GM19351 (cell line): ENCODE measurements around the gene DNMBP.
"Not testable (repeated sequence)": the region's sequence is repeated elsewhere in the genome, so short reads cannot be mapped to it uniquely, and the experiment has no call there.

Source experiments
- ATAC-seq: cut with Tn5 transposase; IDR thresholded peaks from one replicate; pipeline ENCODE4 v1.9.1; 2021; ENCODE audit warnings: mild to moderate bottlenecking, moderate library complexity; ENCODE audit not compliant: unreplicated experiment

The DNMBP gene

DNA sequence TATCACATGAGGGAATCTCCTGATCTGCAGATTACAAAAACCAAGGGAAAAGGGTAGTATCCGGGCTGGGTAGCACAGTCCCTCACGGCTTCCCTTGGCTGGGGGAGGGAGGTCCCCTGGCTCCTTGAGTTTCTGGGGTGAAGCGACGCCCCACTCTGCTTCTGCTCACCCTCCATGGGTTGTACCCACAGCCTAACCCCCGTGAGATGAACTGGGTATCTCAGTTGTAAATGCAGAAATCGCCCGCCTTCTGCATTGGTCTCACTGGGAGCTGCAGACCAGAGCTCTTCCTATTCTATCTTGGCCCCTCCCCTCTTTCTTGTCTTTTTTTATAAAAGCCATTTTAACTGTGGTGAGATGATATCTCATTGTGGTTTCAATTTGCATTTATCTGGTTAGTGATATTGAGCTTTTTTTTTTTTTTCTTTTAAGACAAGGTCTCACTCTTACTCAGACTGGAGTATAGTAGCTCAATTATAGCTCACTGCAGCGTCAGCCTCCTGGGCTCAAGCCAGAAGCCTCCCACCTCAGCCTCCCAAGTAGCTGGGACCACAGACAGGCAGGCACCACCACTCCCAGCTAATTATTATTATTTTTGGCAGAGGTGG is 139.5 kb downstream of the DNMBP start:
- ATAC-seq: peak; percentile 68

DNA sequence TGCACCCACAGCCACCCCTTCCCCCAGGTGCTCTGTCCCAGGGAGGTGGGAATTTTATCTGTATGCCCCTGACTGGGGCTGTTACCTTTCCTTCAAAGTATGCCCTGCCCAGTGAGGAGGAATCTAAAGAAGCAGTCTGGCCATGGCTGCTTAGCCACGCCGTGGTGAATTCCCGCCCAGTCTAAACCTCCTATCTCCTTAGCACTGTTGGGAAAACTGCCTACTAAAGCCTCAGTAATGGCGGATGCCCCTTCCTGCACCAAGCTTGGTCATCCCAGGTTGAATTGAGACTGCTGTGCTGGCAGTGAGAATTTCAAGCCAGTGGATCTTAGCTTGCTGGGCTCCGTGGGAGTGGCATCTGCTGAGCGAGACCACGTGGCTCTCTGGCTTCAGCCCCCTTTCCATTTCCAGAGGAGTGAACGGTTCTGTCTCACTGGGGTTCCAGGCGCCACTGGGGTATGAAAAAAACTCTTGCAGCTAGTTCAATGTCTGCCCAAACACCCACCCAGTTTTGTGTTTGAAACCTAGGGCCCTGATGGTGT is 140.1 kb downstream of the DNMBP start:
- ATAC-seq: no peak

DNA sequence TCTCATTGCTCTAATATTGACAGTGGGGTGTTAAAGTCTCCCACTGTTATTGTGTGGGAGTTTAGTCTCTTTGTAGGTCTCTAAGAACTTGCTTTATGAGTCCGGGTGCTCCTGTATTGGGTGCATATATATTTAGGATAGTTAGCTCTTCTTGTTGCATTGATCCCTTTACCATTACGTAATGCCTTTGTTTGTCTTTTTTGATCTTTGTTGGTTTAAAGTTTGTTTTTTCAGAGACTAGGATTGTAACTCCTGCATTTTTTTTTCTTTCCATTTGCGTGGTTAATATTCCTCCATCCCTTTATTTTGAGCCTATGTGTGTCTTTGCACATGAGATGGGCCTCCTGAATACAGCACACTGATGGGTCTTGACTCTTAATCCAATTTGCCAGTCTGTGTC is 142.5 kb downstream of the DNMBP start:
- ATAC-seq: not testable (repeated sequence)

DNA sequence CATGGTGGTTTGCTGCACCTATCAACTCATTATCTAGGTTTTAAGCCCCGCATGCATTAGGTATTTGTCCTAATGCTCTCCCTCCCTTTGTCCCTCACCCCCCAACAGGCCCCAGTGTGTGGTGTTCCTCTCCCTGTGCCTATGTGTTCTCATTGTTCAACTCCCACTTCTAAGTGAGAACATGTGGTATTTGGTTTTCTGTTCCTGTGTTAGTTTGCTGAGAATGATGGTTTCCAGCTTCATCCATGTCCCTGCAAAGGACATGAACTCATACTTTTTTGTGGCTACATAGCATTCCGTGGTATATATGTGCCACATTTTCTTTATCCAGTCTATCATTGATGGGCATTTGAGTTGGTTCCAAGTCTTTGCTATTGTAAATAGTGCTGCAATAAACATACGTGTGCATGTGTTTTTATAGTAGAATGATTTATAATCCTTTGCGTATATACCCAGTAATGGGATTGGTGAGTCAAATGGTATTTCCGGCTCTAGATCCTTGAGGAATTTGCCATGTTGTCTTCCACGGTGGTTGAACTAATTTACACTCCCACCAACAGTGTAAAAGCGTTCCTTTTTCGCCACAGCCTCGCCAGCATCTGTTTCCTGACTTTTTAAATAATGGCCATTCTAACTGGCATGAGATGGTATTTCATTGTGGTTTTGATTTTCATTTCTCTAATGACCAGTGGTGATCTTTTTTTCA is 146.1 kb downstream of the DNMBP start:
- ATAC-seq: not testable (repeated sequence)

GRCh38 chr10:99860466-99860865 is 149.3 kb downstream of the DNMBP start:
- ATAC-seq: no peak

GRCh38 chr10:99859585-99859984 is 150.2 kb downstream of the DNMBP start:
- ATAC-seq: no peak

DNA sequence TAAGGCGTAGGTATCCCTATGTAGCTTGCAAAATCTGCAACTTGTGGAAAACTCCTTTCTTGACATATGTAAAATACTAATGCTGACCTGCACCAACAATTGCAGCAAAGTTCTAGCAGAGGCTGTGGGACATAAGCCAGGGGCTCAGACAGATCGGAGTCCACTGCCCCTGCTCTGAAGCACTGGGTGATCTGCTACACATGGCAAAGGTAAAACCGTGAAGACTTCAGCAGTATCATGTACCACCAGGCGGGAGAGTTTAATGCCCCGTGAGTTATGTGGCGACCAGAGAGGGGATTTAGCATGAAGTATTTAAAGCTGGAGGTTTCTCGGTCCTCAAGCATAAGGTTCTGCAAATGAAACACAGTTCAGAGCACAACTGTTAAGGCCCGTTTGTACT is 150.9 kb downstream of the DNMBP start:
- no peak for ATAC-seq

DNA sequence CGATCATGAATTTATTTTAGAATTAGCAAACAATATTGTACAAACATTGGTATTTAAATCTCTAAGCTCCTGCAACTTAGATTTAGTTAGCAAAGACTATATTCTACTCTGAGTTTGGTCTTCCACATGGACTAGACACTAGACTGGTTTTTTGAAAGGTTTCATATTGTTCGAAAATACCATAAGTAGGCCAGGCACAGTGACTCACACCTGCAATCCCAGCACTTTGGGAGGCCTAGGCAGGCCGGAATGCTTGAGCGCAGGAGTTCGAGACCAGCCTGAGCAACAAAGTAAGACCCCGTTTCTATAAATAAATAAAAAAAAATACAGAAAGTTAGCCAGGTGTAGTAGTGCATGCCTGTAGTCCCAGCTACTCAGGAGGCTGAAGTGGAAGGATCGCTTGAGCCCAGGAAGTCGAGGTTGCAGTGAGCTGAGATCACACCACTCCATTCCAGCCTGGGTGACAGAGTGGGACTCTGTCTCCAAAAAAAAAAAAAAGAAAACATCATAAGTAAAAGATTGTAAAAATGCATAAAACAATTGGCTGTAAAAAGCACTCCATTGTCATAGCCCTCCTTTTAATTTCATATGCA is 154.2 kb downstream of the DNMBP start:
- ATAC-seq: no peak

GRCh38 chr10:99854860-99855259 is 154.9 kb downstream of the DNMBP start:
- ATAC-seq: no peak

DNA sequence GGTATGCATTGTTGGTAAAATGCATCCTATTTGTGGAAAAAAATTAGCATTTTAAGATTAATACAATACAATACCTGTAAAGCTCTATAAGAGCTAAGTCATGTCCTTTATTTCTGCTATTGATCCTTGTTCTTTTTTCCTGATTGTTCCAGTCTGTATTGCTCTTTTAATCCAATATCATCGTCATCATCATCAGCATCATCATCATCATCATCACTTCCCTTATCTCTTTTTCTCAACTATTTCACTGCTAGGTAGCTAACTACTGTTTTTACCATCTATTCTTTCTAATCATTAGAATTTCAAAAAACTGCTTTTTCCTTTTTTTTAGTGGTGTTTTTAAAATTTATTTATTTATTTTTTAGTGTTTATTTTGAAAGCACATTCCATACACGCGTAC is 156.1 kb downstream of the DNMBP start:
- no peak for ATAC-seq

- no peak for ATAC-seq
Measured at GRCh38 chr10:99852481-99853213, 157.1 kb downstream of the DNMBP start.

GRCh38 chr10:99851825-99852224 is 157.9 kb downstream of the DNMBP start:
- ATAC-seq: no peak

DNA sequence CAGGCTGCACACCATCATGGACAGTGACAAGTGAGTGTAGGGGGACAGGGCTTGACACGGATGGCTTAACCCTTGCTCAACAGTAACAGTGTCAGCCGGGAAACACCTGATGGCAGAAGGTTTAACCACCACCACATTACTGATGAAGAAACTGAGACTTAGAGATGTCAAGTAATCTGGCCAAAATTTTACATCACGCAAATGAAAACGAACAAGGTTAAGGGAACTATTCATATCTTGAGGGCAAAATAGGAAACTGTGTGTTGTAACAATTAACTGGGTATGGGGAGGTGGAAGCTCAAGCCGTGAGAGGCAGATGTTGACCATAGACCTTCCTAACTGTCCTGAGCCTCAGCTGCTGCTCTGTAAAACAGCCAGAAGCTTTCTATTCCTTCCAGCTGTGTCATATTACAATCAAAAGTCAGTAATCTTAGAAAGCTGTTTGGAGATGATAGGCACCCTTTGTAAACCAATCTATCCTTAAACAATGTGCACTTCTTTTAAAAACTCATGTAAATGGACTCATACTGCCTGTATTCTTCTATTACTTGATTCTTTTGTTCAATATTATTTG is 158.9 kb downstream of the DNMBP start:
- no peak for ATAC-seq

- no peak for ATAC-seq
Measured at GRCh38 chr10:99850021-99850766, 159.6 kb downstream of the DNMBP start.

GRCh38 chr10:99849536-99849935 is 160.2 kb downstream of the DNMBP start:
- ATAC-seq: no peak

GRCh38 chr10:99849057-99849456 is 160.7 kb downstream of the DNMBP start:
- no peak for ATAC-seq

GRCh38 chr10:99845837-99846382 is 163.8 kb downstream of the DNMBP start:
- ATAC-seq: peak; percentile 71

- no peak for ATAC-seq
Measured at GRCh38 chr10:99844433-99844955, 165.3 kb downstream of the DNMBP start.

- no peak for ATAC-seq
Measured at GRCh38 chr10:99843310-99843709, 166.4 kb downstream of the DNMBP start.

DNA sequence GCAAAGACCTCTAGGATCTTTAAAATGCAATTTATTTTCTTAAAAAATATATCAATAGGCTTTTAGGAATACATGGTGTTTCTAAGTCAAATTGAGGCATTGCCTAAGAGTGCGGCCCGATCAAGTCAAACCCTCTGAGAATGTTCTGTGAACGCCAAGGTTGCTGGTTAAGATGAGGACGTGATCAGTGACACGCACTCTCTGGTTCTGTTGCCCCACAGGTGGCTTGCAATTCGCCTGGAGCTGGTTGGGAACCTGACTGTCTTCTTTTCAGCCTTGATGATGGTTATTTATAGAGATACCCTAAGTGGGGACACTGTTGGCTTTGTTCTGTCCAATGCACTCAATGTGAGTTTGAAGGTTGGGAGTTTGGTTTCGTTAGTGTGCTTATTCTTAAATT is 168.0 kb downstream of the DNMBP start:
- ATAC-seq: no peak
